Activated CD4-positive, alpha-beta T cell treated with anti-CD3 and anti-CD28 coated beads for 36 hours (primary cell): Measurements from ENCODE around the gene BCAS1. TPM values are rescaled to one million over a fixed set of nuclear protein-coding genes. Genes with fewer than 3 reads are reported as not detected.
"Not testable (repeated sequence)": the region's sequence is repeated elsewhere in the genome, so short reads cannot be mapped to it uniquely, and the experiment has no call there.

Experiments
- ATAC-seq: fragments of 200-7000 bp; cut with Tn5 transposase; one replicate; pipeline ENCODE4 v1.10.0; 2021; ENCODE audit warnings: mild to moderate bottlenecking, moderate library complexity
- CTCF ChIA-PET: fragments of 350-600 bp; sonication (Branson Sonifier 250); formaldehyde crosslinking; loops from one replicate; lab custom pipeline; 2021; ENCODE audit warnings: antibody characterized with exemption; lab: Charles Lee
- POLR2A ChIA-PET: fragments of 350-600 bp; sonication (Branson Sonifier 250); formaldehyde crosslinking; loops from one replicate; lab custom pipeline; 2021; ENCODE audit warnings: antibody characterized with exemption, inconsistent platforms; lab: Charles Lee
- DNase-seq: peaks from one replicate; pipeline ENCODE4 v3.0.0-alpha.2; 2020
- H3K27ac Mint-ChIP-seq: one replicate; pipeline ENCODE4 v1.8.0; 2021; ENCODE audit warnings: mixed read lengths
- H3K27me3 Mint-ChIP-seq: one replicate; pipeline ENCODE4 v1.8.0; 2021; ENCODE audit warnings: mixed read lengths
- H3K36me3 Mint-ChIP-seq: one replicate; pipeline ENCODE4 v1.8.0; 2021; ENCODE audit warnings: low read depth, mixed read lengths
- H3K4me1 Mint-ChIP-seq: one replicate; pipeline ENCODE4 v1.8.0; 2021; ENCODE audit warnings: mixed read lengths
- H3K4me3 Mint-ChIP-seq: one replicate; pipeline ENCODE4 v1.8.0; 2021; ENCODE audit warnings: mild to moderate bottlenecking, moderate library complexity, mixed read lengths
- H3K9me3 Mint-ChIP-seq: one replicate; pipeline ENCODE4 v1.8.0; 2021; ENCODE audit warnings: low read depth, mixed read lengths
- intact Hi-C, 2 experiments: fragments of 100-400 bp; cut with DNase I in 1 of 2; cut with micrococcal nuclease in 1 of 2; formaldehyde crosslinking; loops; one replicate each; pipeline versions ENCODE4 v1.14.2 to v1.15.1; 2022 to 2024; cut with DNase I, micrococcal nuclease
- total RNA-seq, 2 experiments: library from RNA; stranded (reverse); gene quantifications; one replicate each; pipeline ENCODE4 v1.2.3, GENCODE V29; 2021

Gene BCAS1
- total RNA-seq, 2 experiments from 2014 or later: 0.09 to 0.14 TPM

GRCh38 chr20:53939572-53940359, 130.6 kb downstream of the BCAS1 start:
- no peak overlapping the region for H3K27ac Mint-ChIP-seq
- ChIA-PET POLR2A (no interaction called here), CTCF (interaction anchor here (0.6 to 3.0 kb wide), 30 partner anchors 9 to 532 kb away, joined by 3 to 17 read pairs (median 4); no protein-coding TSS in a partner anchor)
- H3K4me3 Mint-ChIP-seq: no peak overlapping the region
- no peaks in the 10 kb centered on the region for H3K36me3 Mint-ChIP-seq
- intact Hi-C loops: loop anchor here (1.0 to 10.0 kb wide), 12 partner anchors 67 to 1635 kb away; partner anchors contain the start of genes PFDN4 (in 1 of the 2) and TSHZ2 (in 1 of the 2)
- no peaks in the 10 kb centered on the region for H3K9me3 Mint-ChIP-seq
- peaks cover 37% of the 10 kb centered on the region for H3K4me1 Mint-ChIP-seq
- ATAC-seq: peak; percentile 88
- H3K27me3 Mint-ChIP-seq: no peaks in the 10 kb centered on the region
- DNase-seq: peak; percentile 88

GRCh38 chr20:53939190-53939571, 131.2 kb downstream of the BCAS1 start:
- H3K27me3 Mint-ChIP-seq: no peaks in the 10 kb centered on the region
- no peak for DNase-seq
- H3K27ac Mint-ChIP-seq: no peak overlapping the region
- CTCF ChIA-PET: interaction anchor here (0.9 to 3.0 kb wide), 22 partner anchors 8 to 378 kb away, joined by 3 to 17 read pairs (median 5); no protein-coding TSS in a partner anchor
- H3K9me3 Mint-ChIP-seq: no peaks in the 10 kb centered on the region
- intact Hi-C loops: loop anchor here in 1 of 2 experiments (5.0 kb wide), 2 partner anchors 67 to 192 kb away; no protein-coding TSS in a partner anchor
- no peak for ATAC-seq
- POLR2A ChIA-PET: no interaction called here
- H3K36me3 Mint-ChIP-seq: no peaks in the 10 kb centered on the region
- H3K4me3 Mint-ChIP-seq: no peak overlapping the region
- peaks cover 42% of the 10 kb centered on the region for H3K4me1 Mint-ChIP-seq

DNA sequence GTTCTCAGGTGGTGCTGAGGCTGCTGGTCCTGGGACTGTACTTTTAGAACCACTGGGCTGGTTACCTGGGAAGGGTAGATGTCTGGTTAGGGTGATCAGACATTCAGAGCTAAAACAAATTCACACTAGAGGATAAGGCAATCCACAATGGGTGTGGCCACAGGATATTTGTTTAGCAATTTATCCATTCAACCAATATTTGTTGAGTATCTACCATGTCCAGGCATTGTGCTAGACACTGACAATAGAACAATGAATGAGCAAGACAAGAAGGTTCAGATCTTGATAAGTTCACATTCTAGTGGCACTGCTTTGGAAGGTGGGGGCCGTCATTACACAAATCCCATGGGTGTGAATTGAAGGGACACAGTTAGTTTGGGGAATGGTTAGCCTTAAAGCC, 131.7 kb downstream of the BCAS1 start:
- H3K36me3 Mint-ChIP-seq: no peaks in the 10 kb centered on the region

DNA sequence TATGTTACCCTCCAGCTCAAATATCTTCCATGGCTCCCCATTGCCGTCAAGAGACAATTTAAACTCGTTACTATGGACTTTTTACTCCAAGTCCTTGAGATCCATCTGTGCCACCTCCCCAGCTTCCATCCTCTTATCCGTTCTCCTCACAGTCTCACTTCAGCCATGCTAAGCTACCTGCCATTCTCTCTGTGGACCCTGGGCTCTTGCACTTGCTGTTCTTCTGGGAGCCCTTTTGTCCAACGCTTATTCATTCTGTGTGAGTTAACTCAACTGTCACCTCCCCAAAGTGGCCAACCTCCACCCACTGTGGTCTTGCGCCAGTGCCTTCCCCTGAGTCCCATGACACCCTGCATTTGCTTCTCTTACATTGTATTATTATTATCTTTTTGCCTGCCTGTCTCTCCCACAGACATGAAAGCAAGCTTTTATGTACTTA, 132.4 kb downstream of the BCAS1 start:
- Mint-ChIP-seq H3K27me3 (no peaks in the 10 kb centered on the region), H3K4me3 (no peak overlapping the region), H3K27ac (no peak overlapping the region), H3K9me3 (no peaks in the 10 kb centered on the region), H3K4me1 (peaks cover 48% of the 10 kb centered on the region), H3K36me3 (no peaks in the 10 kb centered on the region)
- ATAC-seq (no peak), DNase-seq (no peak)
- ChIA-PET CTCF (interaction anchor here (3.0 kb wide), 1 partner anchor 22 kb away, joined by 17 read pairs; no protein-coding TSS in a partner anchor), POLR2A (interaction anchor here (0.6 kb wide), 2 partner anchors 18 to 95 kb away, joined by 3 read pairs; no protein-coding TSS in a partner anchor)
- intact Hi-C loops: loop anchor here in 1 of 2 experiments (5.0 kb wide), 2 partner anchors 66 to 191 kb away; no protein-coding TSS in a partner anchor

More for the DNA sequence above, 131.7 kb downstream of the BCAS1 start:
- no peak overlapping the region for H3K27ac Mint-ChIP-seq
- peaks cover 43% of the 10 kb centered on the region for H3K4me1 Mint-ChIP-seq
- no peak for DNase-seq
- H3K27me3 Mint-ChIP-seq: no peaks in the 10 kb centered on the region
- no peak overlapping the region for H3K4me3 Mint-ChIP-seq
- intact Hi-C loops: loop anchor here in 1 of 2 experiments (5.0 kb wide), 2 partner anchors 66 to 191 kb away; no protein-coding TSS in a partner anchor
- H3K9me3 Mint-ChIP-seq: no peaks in the 10 kb centered on the region
- ATAC-seq: no peak
- ChIA-PET POLR2A (no interaction called here), CTCF (interaction anchor here (1.2 to 3.0 kb wide), 7 partner anchors 10 to 361 kb away, joined by 3 to 17 read pairs (median 12); no protein-coding TSS in a partner anchor)

- no peak for ATAC-seq
- H3K9me3 Mint-ChIP-seq: no peaks in the 10 kb centered on the region
- peaks cover 48% of the 10 kb centered on the region for H3K4me1 Mint-ChIP-seq
- intact Hi-C loops: loop anchor here in 1 of 2 experiments (5.0 kb wide), 2 partner anchors 65 to 190 kb away; no protein-coding TSS in a partner anchor
- no peaks in the 10 kb centered on the region for H3K36me3 Mint-ChIP-seq
- DNase-seq: no peak
- no peak overlapping the region for H3K27ac Mint-ChIP-seq
- CTCF ChIA-PET: interaction anchor here (0.6 to 3.0 kb wide), 2 partner anchors 11 to 21 kb away, joined by 3 to 17 read pairs; no protein-coding TSS in a partner anchor
- no peaks in the 10 kb centered on the region for H3K27me3 Mint-ChIP-seq
- POLR2A ChIA-PET: interaction anchor here (0.6 kb wide), 2 partner anchors 18 to 95 kb away, joined by 3 read pairs; no protein-coding TSS in a partner anchor
- no peak overlapping the region for H3K4me3 Mint-ChIP-seq
These were observed 133.1 kb downstream of the BCAS1 start for GRCh38 chr20:53937339-53937741.

DNA sequence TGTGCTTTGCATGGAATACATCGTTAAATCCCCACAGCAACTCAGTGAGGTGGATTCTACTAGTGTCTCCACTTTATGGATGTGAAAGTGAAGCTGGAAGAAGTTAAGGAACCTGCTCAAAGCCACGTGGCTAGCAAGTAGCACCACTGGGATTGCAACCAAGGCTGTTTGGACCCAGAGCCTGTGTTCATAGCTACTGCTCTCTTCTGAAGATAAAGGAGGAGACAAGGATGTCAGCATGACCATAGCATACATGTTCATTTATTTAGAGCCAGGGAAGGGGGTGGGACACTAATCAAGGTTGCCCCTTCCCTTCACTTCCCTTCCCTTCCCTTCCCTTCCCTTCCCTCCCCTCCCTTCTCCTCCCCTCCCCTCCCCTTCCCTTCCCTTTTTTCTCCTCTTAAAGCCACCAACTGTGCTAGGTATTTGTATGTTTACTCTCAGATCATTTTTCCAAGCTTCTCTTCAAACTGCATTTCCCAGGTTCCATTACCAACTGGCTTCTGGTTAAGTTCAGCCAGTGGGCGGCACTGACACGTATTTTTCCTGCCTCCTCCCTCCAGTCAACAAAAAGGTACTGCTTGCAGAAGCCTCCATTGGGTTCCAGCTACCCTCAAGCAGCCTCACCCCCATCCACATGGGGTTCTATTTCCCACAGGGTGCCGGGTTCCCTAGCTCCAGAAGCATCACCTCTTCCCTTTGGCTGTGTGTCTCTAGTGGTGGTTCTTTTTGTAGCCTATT, 134.9 kb downstream of the BCAS1 start:
- peaks cover 45% of the 10 kb centered on the region for H3K4me1 Mint-ChIP-seq
- no peak for ATAC-seq
- no peaks in the 10 kb centered on the region for H3K27me3 Mint-ChIP-seq
- H3K4me3 Mint-ChIP-seq: no peak overlapping the region
- DNase-seq: no peak
- peak overlapping the region; percentile 77 for H3K27ac Mint-ChIP-seq
- ChIA-PET CTCF (interaction anchor here (0.6 to 2.8 kb wide), 10 partner anchors 9 to 388 kb away, joined by 3 to 7 read pairs (median 4); no protein-coding TSS in a partner anchor), POLR2A (interaction anchor here (0.6 to 1.1 kb wide), 3 partner anchors 14 to 245 kb away, joined by 3 to 7 read pairs (median 3); no protein-coding TSS in a partner anchor)
- H3K9me3 Mint-ChIP-seq: no peaks in the 10 kb centered on the region
- H3K36me3 Mint-ChIP-seq: no peaks in the 10 kb centered on the region
- intact Hi-C loops: loop anchor here in 1 of 2 experiments (5.0 kb wide), 2 partner anchors 63 to 188 kb away; no protein-coding TSS in a partner anchor

- POLR2A ChIA-PET: interaction anchor here (0.6 to 1.1 kb wide), 3 partner anchors 15 to 244 kb away, joined by 3 to 4 read pairs (median 3); no protein-coding TSS in a partner anchor
- H3K4me1 Mint-ChIP-seq: peaks cover 45% of the 10 kb centered on the region
These were observed 135.7 kb downstream of the BCAS1 start for GRCh38 chr20:53934421-53935343.

GRCh38 chr20:53933232-53933846, 137.1 kb downstream of the BCAS1 start:
- POLR2A ChIA-PET: interaction anchor here (0.5 to 0.6 kb wide), 2 partner anchors 17 to 286 kb away, joined by 4 to 8 read pairs; no protein-coding TSS in a partner anchor
- Mint-ChIP-seq H3K27ac (no peak overlapping the region), H3K36me3 (no peaks in the 10 kb centered on the region), H3K4me1 (peaks cover 41% of the 10 kb centered on the region), H3K27me3 (no peaks in the 10 kb centered on the region), H3K4me3 (no peak overlapping the region), H3K9me3 (no peaks in the 10 kb centered on the region)
- intact Hi-C loops: no loop called here
- CTCF ChIA-PET: interaction anchor here (1.0 to 2.8 kb wide), 2 partner anchors 17 to 130 kb away, joined by 4 to 7 read pairs; no protein-coding TSS in a partner anchor
- no peak for ATAC-seq
- no peak for DNase-seq

More at GRCh38 chr20:53934421-53935343, 135.7 kb downstream of the BCAS1 start:
- H3K27me3 Mint-ChIP-seq: no peaks in the 10 kb centered on the region
- intact Hi-C loops: loop anchor here in 1 of 2 experiments (5.0 kb wide), 2 partner anchors 62 to 187 kb away; no protein-coding TSS in a partner anchor
- H3K9me3 Mint-ChIP-seq: no peaks in the 10 kb centered on the region
- ATAC-seq: peak; percentile 90
- CTCF ChIA-PET: interaction anchor here (0.8 to 2.8 kb wide), 7 partner anchors 17 to 387 kb away, joined by 4 to 7 read pairs (median 4); no protein-coding TSS in a partner anchor
- DNase-seq: peak; percentile 46
- H3K27ac Mint-ChIP-seq: peak overlapping the region; percentile 44
- H3K4me3 Mint-ChIP-seq: peak overlapping the region; percentile 7
- no peaks in the 10 kb centered on the region for H3K36me3 Mint-ChIP-seq

GRCh38 chr20:53932655-53933192, 137.7 kb downstream of the BCAS1 start:
- H3K36me3 Mint-ChIP-seq, H3K27me3 Mint-ChIP-seq, ATAC-seq, H3K4me3 Mint-ChIP-seq, DNase-seq, H3K9me3 Mint-ChIP-seq, H3K27ac Mint-ChIP-seq, intact Hi-C loops: not testable (repeated sequence)
- ChIA-PET CTCF (interaction anchor here (0.6 to 2.9 kb wide), 3 partner anchors 15 to 22 kb away, joined by 3 to 11 read pairs (median 7); no protein-coding TSS in a partner anchor), POLR2A (interaction anchor here (0.5 to 0.6 kb wide), 2 partner anchors 17 to 286 kb away, joined by 4 to 8 read pairs; no protein-coding TSS in a partner anchor)
- peaks cover 41% of the 10 kb centered on the region for H3K4me1 Mint-ChIP-seq
